Measurements from ENCODE around the gene FAM151A. TPM values are rescaled to one million over a fixed set of nuclear protein-coding genes. Genes with fewer than 3 reads are reported as not detected.

Gene FAM151A
- total RNA-seq, 3 donors from 2014 or later, result 5.7 to 25.1 (median 19.2) TPM

DNA sequence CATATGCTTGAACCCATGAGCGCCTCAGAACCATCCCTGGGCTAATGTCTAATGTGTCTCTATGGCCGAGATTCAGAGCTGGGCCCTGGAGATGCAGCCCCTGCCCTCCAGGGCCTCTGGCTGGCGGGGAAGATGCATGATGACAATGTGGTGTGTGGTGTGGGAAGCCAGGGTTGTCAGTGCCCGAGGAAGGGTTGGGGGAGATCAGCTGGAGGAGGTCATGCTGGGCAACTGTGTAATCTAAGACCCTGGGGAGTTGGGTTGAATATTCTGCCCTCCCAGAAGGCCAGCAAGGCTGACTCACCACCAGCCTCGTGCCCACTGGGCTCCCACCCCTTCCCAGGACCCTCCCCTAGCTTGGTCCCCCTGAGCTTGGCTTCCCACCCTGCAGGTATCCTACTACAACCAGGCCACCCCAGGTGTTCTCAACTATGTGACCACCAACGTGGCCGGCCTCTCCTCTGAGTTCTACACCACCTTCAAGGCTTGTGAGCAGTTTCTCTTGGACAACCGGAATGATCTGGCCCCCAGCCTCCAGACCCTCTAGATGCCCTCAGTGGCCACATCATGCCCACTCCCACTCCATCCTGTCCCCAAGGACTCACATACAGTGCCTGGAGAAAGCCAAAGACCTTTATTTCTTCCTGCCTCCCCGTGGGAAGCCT lies 14.6 kb downstream of the FAM151A start:
- H3K9me3 ChIP-seq, result no peaks in the 10 kb centered on the region
- no peak for TF ChIP-seq CTCF (IDR thresholded peaks at IDR 0.05)
- H3K4me3 ChIP-seq, result no peak overlapping the region
- no peaks in the 10 kb centered on the region for H3K4me1 ChIP-seq (ENCODE audit: low read depth)
- DNase-seq (peak in 1 of 3 donors; percentile 16), ATAC-seq (no peak)
- intact Hi-C loops (cut with DNase I, micrococcal nuclease), result no loop called here
- no peaks in the 10 kb centered on the region for H3K36me3 ChIP-seq (ENCODE audit: low read depth)

GRCh38 chr1:54607821-54608565 lies 15.3 kb downstream of the FAM151A start:
- Histone ChIP-seq H3K4me1 (ENCODE audit: low read depth) (no peaks in the 10 kb centered on the region), H3K36me3 (ENCODE audit: low read depth) (no peaks in the 10 kb centered on the region), H3K9me3 (no peaks in the 10 kb centered on the region), H3K4me3 (no peak overlapping the region)
- ATAC-seq (no peak), DNase-seq (peak in 2 of 3 donors; percentile 26 to 34)
- no peak for TF ChIP-seq CTCF (IDR thresholded peaks at IDR 0.05)
- intact Hi-C loops (cut with DNase I, micrococcal nuclease), result no loop called here

- Histone ChIP-seq H3K9me3 (no peaks in the 10 kb centered on the region), H3K36me3 (ENCODE audit: low read depth) (no peaks in the 10 kb centered on the region), H3K4me3 (no peak overlapping the region), H3K4me1 (ENCODE audit: low read depth) (no peaks in the 10 kb centered on the region)
- ATAC-seq (no peak), DNase-seq (peak in 2 of 3 donors; percentile 33 to 46)
- intact Hi-C loops (cut with DNase I, micrococcal nuclease), result no loop called here
- no peak for TF ChIP-seq CTCF (IDR thresholded peaks at IDR 0.05)
Observed at GRCh38 chr1:54606990-54607325, 16.4 kb downstream of the FAM151A start.

- intact Hi-C loops (cut with DNase I, micrococcal nuclease), result no loop called here
- peak; percentile 85 for ATAC-seq
- no peaks in the 10 kb centered on the region for H3K9me3 ChIP-seq
- H3K4me1 ChIP-seq (ENCODE audit: low read depth), result no peaks in the 10 kb centered on the region
- peak; percentile 69 to 85 (median 71) for DNase-seq
- H3K36me3 ChIP-seq (ENCODE audit: low read depth), result no peaks in the 10 kb centered on the region
- no peak for TF ChIP-seq CTCF (IDR thresholded peaks at IDR 0.05)
- no peak overlapping the region for H3K4me3 ChIP-seq
Observed at GRCh38 chr1:54606096-54606989, 17.0 kb downstream of the FAM151A start.

GRCh38 chr1:54604572-54605370 lies 18.6 kb downstream of the FAM151A start:
- no peak for TF ChIP-seq CTCF (IDR thresholded peaks at IDR 0.05)
- peak in 2 of 3 donors; percentile 35 to 48 for DNase-seq

More at GRCh38 chr1:54604572-54605370, 18.6 kb downstream of the FAM151A start:
- no peaks in the 10 kb centered on the region for H3K36me3 ChIP-seq (ENCODE audit: low read depth)
- no peak overlapping the region for H3K4me3 ChIP-seq
- H3K4me1 ChIP-seq (ENCODE audit: low read depth), result no peaks in the 10 kb centered on the region
- H3K9me3 ChIP-seq, result no peaks in the 10 kb centered on the region
- intact Hi-C loops (cut with DNase I, micrococcal nuclease), result no loop called here
- peak; percentile 11 for ATAC-seq

All from mucosa of descending colon (tissue), 3 donors.